Smooth muscle cell (in vitro differentiated cells): ENCODE measurements around the gene ZC3H7B. TPM values are rescaled to one million over a fixed set of nuclear protein-coding genes. Genes with fewer than 3 reads are reported as not detected.

ENCODE experiments used
- DNase-seq: peaks from one replicate; lab custom pipeline; 2025; ENCODE audit not compliant: unreplicated experiment; lab: John Stamatoyannopoulos, UW
- H2AFZ ChIP-seq: fragments of 200-600 bp; sonication (generic); 2 replicates; pipeline ENCODE4 v1.6.0; 2016; ENCODE audit warnings: antibody characterized with exemption, low read depth, mild to moderate bottlenecking
- H3F3A ChIP-seq: fragments of 200-600 bp; sonication (generic); 2 replicates; pipeline ENCODE4 v1.6.0; 2017; ENCODE audit warnings: antibody characterized with exemption, low read depth
- H3K27ac ChIP-seq: fragments of 200-600 bp; sonication (generic); 2 replicates; pipeline ENCODE4 v1.5.1; 2016; ENCODE audit warnings: low read depth, mild to moderate bottlenecking
- H3K27me3 ChIP-seq: fragments of 200-600 bp; sonication (generic); 2 replicates; pipeline ENCODE4 v1.6.1; 2016; ENCODE audit warnings: low read depth, mild to moderate bottlenecking
- H3K36me3 ChIP-seq: fragments of 200-600 bp; sonication (generic); 2 replicates; pipeline ENCODE4 v1.5.1; 2016; ENCODE audit warnings: low read depth
- H3K4me1 ChIP-seq: fragments of 200-600 bp; sonication (generic); 2 replicates; pipeline ENCODE4 v1.5.1; 2016; ENCODE audit warnings: low read depth
- H3K4me2 ChIP-seq: fragments of 200-600 bp; sonication (generic); 2 replicates; pipeline ENCODE4 v1.6.0; 2016; ENCODE audit warnings: mild to moderate bottlenecking
- H3K4me3 ChIP-seq: fragments of 200-600 bp; sonication (generic); 2 replicates; pipeline ENCODE4 v1.5.1; 2016; ENCODE audit warnings: mild to moderate bottlenecking
- H3K79me2 ChIP-seq: fragments of 200-600 bp; sonication (generic); 2 replicates; pipeline ENCODE4 v1.6.0; 2016; ENCODE audit warnings: low read depth, mild to moderate bottlenecking
- H3K9ac ChIP-seq: fragments of 200-600 bp; sonication (generic); 2 replicates; pipeline ENCODE4 v1.6.0; 2016; ENCODE audit warnings: low read depth
- H3K9me3 ChIP-seq: fragments of 200-600 bp; sonication (generic); replicated peaks from 2 replicates; pipeline ENCODE4 v1.5.1; 2016; ENCODE audit warnings: low read depth
- H4K20me1 ChIP-seq: fragments of 200-600 bp; sonication (generic); 2 replicates; pipeline ENCODE4 v1.6.0; 2016; ENCODE audit warnings: low read depth
- CTCF ChIP-seq: fragments of 200-600 bp; sonication (generic); IDR thresholded peaks from 2 replicates; pipeline ENCODE4 v1.5.1; 2017; ENCODE audit warnings: borderline replicate concordance, mild to moderate bottlenecking, antibody characterized with exemption; ENCODE audit not compliant: insufficient read depth, poor library complexity, severe bottlenecking
- WGBS: methylation state at CpG from one replicate; pipeline ENCODE4 v1.1.7; 2016; ENCODE audit warnings: low lambda C conversion rate; 5-methylcytosine and 5-hydroxymethylcytosine counted together
- polyA plus RNA-seq: library from polyadenylated mRNA; unstranded; fragments of >200 nt; fragmentation: Nextera tagmentation; extraction: Ambion mirVana; gene quantifications from 2 replicates; pipeline ENCODE4 v1.2.1, GENCODE V29; 2016
- total RNA-seq: library from RNA; depleted of rRNA; stranded (reverse); fragments of >200 nt; gene quantifications from 2 replicates; pipeline ENCODE4 v1.2.3, GENCODE V29; 2014

Gene ZC3H7B
- total and polyA plus RNA-seq, 2 experiments from 2014 or later, result 3.7 to 20.6 TPM

GRCh38 chr22:41296826-41297667 is 4.3 kb upstream of the ZC3H7B start:
- no peak overlapping the region for H3K27ac ChIP-seq

GRCh38 chr22:41300661-41301060 is 664 bp upstream of the ZC3H7B start:
- Histone ChIP-seq H3K4me1 (peaks cover 10% of the 10 kb centered on the region), H3K4me3 (peak overlapping the region; percentile 100), H3K36me3 (no peaks in the 10 kb centered on the region), H3K27ac (peak overlapping the region; percentile 75), H3K9ac (no peak overlapping the region), H3K27me3 (no peaks in the 10 kb centered on the region), H3F3A (no peaks in the 10 kb centered on the region), H4K20me1 (peaks cover 9% of the 10 kb centered on the region), H3K79me2 (peaks cover 52% of the 10 kb centered on the region), H2AFZ (peak overlapping the region; percentile 85), H3K4me2 (peak overlapping the region; percentile 99), H3K9me3 (no peaks in the 10 kb centered on the region)
- 66% methylated on average over 7 of the region's 7 CpGs for WGBS
- TF ChIP-seq CTCF, result no peak
- no peak for DNase-seq

More at GRCh38 chr22:41296826-41297667, 4.3 kb upstream of the ZC3H7B start:
- TF ChIP-seq CTCF, result no peak
- Histone ChIP-seq H3K79me2 (peaks cover 16% of the 10 kb centered on the region), H4K20me1 (no peaks in the 10 kb centered on the region), H3K9ac (no peak overlapping the region), H3K4me1 (peaks cover 3% of the 10 kb centered on the region), H3K4me2 (no peak overlapping the region), H3K27me3 (no peaks in the 10 kb centered on the region), H2AFZ (no peak overlapping the region), H3F3A (no peaks in the 10 kb centered on the region), H3K36me3 (no peaks in the 10 kb centered on the region), H3K9me3 (no peaks in the 10 kb centered on the region), H3K4me3 (no peak overlapping the region)
- WGBS, result 95% methylated on average over 9 of the region's 9 CpGs
- DNase-seq, result no peak

- WGBS, result under 1% methylated on average over 26 of the region's 60 CpGs
- H3K9me3 ChIP-seq, result no peaks in the 10 kb centered on the region
- peaks cover 67% of the 10 kb centered on the region for H3K79me2 ChIP-seq
- no peaks in the 10 kb centered on the region for H3K36me3 ChIP-seq
- peak overlapping the region; percentile 89 for H3K9ac ChIP-seq
- no peak for TF ChIP-seq CTCF
- H3K4me2 ChIP-seq, result peak overlapping the region; percentile 99
- peak overlapping the region; percentile 75 for H3K27ac ChIP-seq
- peak overlapping the region; percentile 85 for H2AFZ ChIP-seq
- no peak for DNase-seq
- H3K4me1 ChIP-seq, result peaks cover 10% of the 10 kb centered on the region
- H3F3A ChIP-seq, result no peaks in the 10 kb centered on the region
- H4K20me1 ChIP-seq, result peaks cover 25% of the 10 kb centered on the region
- H3K27me3 ChIP-seq, result no peaks in the 10 kb centered on the region
- peak overlapping the region; percentile 100 for H3K4me3 ChIP-seq
These were observed 869 bp downstream of the ZC3H7B start for GRCh38 chr22:41302021-41302767.
